Measurements from ENCODE around the gene TLE1.

- no peak for TF ChIP-seq CTCF (IDR thresholded peaks at IDR 0.05)
- TF ChIP-seq POLR2A (IDR thresholded peaks at IDR 0.05; ENCODE audit: low read depth) = no peak
- TF ChIP-seq EP300 (IDR thresholded peaks at IDR 0.05) = no peak
Observed at GRCh38 chr9:81586786-81587185, 102.6 kb downstream of the TLE1 start.
